Measurements from ENCODE around the gene COPG2. TPM values are rescaled to one million over a fixed set of nuclear protein-coding genes. Genes with fewer than 3 reads are reported as not detected.

COPG2 gene
- total and polyA plus RNA-seq, 2 experiments from 2014 or later: 4.9 to 66.3 TPM

DNA sequence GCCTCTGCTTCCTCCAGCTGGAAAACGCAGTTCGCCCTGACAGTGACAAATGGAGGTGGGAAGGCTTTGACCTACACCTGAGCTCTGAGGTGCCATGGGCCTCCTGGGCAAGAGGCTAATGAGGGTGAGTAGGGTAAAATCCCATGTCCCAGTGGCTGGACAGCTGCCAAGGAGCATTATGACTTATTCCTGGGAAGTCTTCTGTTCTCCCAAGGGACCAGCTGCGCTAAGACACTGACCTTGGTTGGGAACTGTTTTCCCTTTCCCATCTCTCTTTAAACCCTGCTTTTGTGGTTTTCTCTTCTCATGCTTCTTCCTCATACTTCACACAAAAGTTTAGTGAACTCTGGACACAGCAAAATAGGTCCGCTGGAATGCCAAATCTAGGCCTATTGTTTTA is 72.6 kb downstream of the COPG2 start (continued):
- TF ChIP-seq, protein P1, sequence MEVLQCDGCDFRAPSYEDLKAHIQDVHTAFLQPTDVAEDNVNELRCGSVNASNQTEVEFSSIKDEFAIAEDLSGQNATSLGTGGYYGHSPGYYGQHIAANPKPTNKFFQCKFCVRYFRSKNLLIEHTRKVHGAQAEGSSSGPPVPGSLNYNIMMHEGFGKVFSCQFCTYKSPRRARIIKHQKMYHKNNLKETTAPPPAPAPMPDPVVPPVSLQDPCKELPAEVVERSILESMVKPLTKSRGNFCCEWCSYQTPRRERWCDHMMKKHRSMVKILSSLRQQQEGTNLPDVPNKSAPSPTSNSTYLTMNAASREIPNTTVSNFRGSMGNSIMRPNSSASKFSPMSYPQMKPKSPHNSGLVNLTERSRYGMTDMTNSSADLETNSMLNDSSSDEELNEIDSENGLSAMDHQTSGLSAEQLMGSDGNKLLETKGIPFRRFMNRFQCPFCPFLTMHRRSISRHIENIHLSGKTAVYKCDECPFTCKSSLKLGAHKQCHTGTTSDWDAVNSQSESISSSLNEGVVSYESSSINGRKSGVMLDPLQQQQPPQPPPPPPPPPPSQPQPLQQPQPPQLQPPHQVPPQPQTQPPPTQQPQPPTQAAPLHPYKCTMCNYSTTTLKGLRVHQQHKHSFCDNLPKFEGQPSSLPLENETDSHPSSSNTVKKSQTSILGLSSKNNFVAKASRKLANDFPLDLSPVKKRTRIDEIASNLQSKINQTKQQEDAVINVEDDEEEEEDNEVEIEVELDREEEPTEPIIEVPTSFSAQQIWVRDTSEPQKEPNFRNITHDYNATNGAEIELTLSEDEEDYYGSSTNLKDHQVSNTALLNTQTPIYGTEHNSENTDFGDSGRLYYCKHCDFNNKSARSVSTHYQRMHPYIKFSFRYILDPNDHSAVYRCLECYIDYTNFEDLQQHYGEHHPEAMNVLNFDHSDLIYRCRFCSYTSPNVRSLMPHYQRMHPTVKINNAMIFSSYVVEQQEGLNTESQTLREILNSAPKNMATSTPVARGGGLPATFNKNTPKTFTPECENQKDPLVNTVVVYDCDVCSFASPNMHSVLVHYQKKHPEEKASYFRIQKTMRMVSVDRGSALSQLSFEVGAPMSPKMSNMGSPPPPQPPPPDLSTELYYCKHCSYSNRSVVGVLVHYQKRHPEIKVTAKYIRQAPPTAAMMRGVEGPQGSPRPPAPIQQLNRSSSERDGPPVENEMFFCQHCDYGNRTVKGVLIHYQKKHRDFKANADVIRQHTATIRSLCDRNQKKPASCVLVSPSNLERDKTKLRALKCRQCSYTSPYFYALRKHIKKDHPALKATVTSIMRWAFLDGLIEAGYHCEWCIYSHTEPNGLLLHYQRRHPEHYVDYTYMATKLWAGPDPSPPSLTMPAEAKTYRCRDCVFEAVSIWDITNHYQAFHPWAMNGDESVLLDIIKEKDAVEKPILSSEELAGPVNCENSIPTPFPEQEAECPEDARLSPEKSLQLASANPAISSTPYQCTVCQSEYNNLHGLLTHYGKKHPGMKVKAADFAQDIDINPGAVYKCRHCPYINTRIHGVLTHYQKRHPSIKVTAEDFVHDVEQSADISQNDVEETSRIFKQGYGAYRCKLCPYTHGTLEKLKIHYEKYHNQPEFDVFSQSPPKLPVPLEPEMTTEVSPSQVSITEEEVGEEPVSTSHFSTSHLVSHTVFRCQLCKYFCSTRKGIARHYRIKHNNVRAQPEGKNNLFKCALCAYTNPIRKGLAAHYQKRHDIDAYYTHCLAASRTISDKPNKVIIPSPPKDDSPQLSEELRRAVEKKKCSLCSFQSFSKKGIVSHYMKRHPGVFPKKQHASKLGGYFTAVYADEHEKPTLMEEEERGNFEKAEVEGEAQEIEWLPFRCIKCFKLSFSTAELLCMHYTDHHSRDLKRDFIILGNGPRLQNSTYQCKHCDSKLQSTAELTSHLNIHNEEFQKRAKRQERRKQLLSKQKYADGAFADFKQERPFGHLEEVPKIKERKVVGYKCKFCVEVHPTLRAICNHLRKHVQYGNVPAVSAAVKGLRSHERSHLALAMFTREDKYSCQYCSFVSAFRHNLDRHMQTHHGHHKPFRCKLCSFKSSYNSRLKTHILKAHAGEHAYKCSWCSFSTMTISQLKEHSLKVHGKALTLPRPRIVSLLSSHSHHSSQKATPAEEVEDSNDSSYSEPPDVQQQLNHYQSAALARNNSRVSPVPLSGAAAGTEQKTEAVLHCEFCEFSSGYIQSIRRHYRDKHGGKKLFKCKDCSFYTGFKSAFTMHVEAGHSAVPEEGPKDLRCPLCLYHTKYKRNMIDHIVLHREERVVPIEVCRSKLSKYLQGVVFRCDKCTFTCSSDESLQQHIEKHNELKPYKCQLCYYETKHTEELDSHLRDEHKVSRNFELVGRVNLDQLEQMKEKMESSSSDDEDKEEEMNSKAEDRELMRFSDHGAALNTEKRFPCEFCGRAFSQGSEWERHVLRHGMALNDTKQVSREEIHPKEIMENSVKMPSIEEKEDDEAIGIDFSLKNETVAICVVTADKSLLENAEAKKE (CRISPR knock-in tag; IDR thresholded peaks at IDR 0.05): no peak
- TF ChIP-seq EZH2phosphoT487 (IDR thresholded peaks at IDR 0.05; ENCODE audit: unreplicated experiment) (no peak), ZNF114 (CRISPR knock-in tag; IDR thresholded peaks at IDR 0.05) (no peak)

DNA sequence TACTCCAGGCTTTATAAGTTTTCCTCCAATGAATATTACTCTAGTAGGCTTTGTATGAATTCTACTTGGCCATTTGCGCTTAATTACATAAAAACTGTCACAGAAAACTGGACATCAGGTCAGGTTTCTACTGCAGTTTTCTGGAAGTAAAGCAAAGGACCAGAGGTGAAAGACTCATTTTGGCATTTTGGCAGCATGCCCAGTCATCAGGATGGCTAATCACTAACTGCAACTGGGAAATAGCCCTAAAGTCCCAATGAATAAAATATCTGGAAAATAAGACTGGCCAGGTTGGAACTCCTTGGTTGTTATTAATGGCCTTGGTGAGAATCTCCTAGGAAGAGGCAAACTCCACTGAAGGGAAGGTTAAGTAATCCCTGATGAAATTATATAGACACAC is 75.5 kb downstream of the COPG2 start:
- H3K27me3 Mint-ChIP-seq (ENCODE audit: insufficient read depth, low read depth, poor library complexity): peaks cover 5% of the 10 kb centered on the region
- Histone ChIP-seq H3K27me3 (ENCODE audit: insufficient read depth) (no peaks in the 10 kb centered on the region), H3K4me3 (no peak overlapping the region), H3K9me2 (ENCODE audit: insufficient read depth) (no peaks in the 10 kb centered on the region; the same call in 1 of the 2 replicates), H2AFZ (no peak overlapping the region), H4K20me1 (replicated peaks; ENCODE audit: insufficient read depth) (no peaks in the 10 kb centered on the region), H3K27ac (ENCODE audit: low read depth) (no peak overlapping the region), H3F3A (replicated peaks; ENCODE audit: low read depth) (no peaks in the 10 kb centered on the region), H3K4me1 (ENCODE audit: insufficient read depth) (no peaks in the 10 kb centered on the region), H3K79me2 (replicated peaks; ENCODE audit: insufficient read depth) (no peaks in the 10 kb centered on the region), H3K36me3 (ENCODE audit: insufficient read depth) (peaks cover 4% of the 10 kb centered on the region; the same call in 1 of the 2 replicates), H3K4me2 (no peak overlapping the region)
- ATAC-seq (no peak), DNase-seq (ENCODE audit: low spot score) (no peak)
- peaks cover 28% of the 10 kb centered on the region for H3K36me3 Mint-ChIP-seq (ENCODE audit: low read depth)
- H3K4me1 Mint-ChIP-seq: no peaks in the 10 kb centered on the region
- peaks cover 26% of the 10 kb centered on the region for H3K9me3 Mint-ChIP-seq
- H3K27ac Mint-ChIP-seq: no peak overlapping the region
- H3K4me3 Mint-ChIP-seq: no peak overlapping the region
- TF ChIP-seq NANOG (IDR thresholded peaks at IDR 0.05; ENCODE audit: borderline replicate concordance) (no peak), ZNF114 (CRISPR knock-in tag; IDR thresholded peaks at IDR 0.05) (no peak), CREB1 (CRISPR knock-in tag; IDR thresholded peaks at IDR 0.05; ENCODE audit: low read depth) (no peak), JUNB (IDR thresholded peaks at IDR 0.05; ENCODE audit: unreplicated experiment) (no peak), STAT1 (IDR thresholded peaks at IDR 0.05; ENCODE audit: unreplicated experiment) (no peak), EZH2phosphoT487 (IDR thresholded peaks at IDR 0.05; ENCODE audit: unreplicated experiment) (no peak), ZNF331 (CRISPR knock-in tag; IDR thresholded peaks at IDR 0.05; ENCODE audit: low read depth) (no peak), POLR2AphosphoS5 (IDR thresholded peaks at IDR 0.05; ENCODE audit: low read depth) (no peak), EZH2 (IDR thresholded peaks at IDR 0.05; ENCODE audit: low read depth, unreplicated experiment) (no peak)
- TF ChIP-seq, protein P2, sequence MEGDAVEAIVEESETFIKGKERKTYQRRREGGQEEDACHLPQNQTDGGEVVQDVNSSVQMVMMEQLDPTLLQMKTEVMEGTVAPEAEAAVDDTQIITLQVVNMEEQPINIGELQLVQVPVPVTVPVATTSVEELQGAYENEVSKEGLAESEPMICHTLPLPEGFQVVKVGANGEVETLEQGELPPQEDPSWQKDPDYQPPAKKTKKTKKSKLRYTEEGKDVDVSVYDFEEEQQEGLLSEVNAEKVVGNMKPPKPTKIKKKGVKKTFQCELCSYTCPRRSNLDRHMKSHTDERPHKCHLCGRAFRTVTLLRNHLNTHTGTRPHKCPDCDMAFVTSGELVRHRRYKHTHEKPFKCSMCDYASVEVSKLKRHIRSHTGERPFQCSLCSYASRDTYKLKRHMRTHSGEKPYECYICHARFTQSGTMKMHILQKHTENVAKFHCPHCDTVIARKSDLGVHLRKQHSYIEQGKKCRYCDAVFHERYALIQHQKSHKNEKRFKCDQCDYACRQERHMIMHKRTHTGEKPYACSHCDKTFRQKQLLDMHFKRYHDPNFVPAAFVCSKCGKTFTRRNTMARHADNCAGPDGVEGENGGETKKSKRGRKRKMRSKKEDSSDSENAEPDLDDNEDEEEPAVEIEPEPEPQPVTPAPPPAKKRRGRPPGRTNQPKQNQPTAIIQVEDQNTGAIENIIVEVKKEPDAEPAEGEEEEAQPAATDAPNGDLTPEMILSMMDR (conservative IDR thresholded peaks at IDR 0.05; ENCODE audit: low read depth in 2 of 2): no peak
- TF ChIP-seq, protein P3, sequence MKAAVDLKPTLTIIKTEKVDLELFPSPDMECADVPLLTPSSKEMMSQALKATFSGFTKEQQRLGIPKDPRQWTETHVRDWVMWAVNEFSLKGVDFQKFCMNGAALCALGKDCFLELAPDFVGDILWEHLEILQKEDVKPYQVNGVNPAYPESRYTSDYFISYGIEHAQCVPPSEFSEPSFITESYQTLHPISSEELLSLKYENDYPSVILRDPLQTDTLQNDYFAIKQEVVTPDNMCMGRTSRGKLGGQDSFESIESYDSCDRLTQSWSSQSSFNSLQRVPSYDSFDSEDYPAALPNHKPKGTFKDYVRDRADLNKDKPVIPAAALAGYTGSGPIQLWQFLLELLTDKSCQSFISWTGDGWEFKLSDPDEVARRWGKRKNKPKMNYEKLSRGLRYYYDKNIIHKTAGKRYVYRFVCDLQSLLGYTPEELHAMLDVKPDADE (IDR thresholded peaks at IDR 0.05): no peak
- TF ChIP-seq, protein P4, sequence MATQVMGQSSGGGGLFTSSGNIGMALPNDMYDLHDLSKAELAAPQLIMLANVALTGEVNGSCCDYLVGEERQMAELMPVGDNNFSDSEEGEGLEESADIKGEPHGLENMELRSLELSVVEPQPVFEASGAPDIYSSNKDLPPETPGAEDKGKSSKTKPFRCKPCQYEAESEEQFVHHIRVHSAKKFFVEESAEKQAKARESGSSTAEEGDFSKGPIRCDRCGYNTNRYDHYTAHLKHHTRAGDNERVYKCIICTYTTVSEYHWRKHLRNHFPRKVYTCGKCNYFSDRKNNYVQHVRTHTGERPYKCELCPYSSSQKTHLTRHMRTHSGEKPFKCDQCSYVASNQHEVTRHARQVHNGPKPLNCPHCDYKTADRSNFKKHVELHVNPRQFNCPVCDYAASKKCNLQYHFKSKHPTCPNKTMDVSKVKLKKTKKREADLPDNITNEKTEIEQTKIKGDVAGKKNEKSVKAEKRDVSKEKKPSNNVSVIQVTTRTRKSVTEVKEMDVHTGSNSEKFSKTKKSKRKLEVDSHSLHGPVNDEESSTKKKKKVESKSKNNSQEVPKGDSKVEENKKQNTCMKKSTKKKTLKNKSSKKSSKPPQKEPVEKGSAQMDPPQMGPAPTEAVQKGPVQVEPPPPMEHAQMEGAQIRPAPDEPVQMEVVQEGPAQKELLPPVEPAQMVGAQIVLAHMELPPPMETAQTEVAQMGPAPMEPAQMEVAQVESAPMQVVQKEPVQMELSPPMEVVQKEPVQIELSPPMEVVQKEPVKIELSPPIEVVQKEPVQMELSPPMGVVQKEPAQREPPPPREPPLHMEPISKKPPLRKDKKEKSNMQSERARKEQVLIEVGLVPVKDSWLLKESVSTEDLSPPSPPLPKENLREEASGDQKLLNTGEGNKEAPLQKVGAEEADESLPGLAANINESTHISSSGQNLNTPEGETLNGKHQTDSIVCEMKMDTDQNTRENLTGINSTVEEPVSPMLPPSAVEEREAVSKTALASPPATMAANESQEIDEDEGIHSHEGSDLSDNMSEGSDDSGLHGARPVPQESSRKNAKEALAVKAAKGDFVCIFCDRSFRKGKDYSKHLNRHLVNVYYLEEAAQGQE (IDR thresholded peaks at IDR 0.05; ENCODE audit: unreplicated experiment): no peak
